HG03103 (cell line): ENCODE measurements around the gene MYO10.
"Not testable (repeated sequence)": the region's sequence is repeated elsewhere in the genome, so short reads cannot be mapped to it uniquely, and the experiment has no call there.

Source experiments
- ATAC-seq: cut with Tn5 transposase; IDR thresholded peaks from one replicate; pipeline ENCODE4 v1.9.1; 2021; ENCODE audit warnings: low read depth; ENCODE audit not compliant: unreplicated experiment

MYO10 gene

DNA sequence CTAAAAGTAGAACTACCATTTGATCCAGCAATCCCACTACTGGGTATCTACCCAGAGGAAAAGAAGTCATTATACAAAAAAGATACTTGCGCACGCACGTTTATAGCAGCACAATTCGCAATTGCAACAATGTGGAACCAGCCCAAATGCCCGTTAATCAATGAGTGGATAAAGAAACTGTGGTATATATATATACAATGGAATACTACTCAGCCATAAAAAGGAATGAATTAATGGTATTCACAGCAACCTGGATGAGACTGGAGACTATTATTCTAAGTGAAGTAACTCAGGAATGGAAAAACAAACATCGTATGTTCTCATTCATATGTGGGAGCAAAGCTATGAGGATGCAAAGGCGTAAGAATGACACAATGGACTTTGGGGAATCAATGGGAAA lies 104.8 kb downstream of the MYO10 start:
- ATAC-seq = not testable (repeated sequence)

DNA sequence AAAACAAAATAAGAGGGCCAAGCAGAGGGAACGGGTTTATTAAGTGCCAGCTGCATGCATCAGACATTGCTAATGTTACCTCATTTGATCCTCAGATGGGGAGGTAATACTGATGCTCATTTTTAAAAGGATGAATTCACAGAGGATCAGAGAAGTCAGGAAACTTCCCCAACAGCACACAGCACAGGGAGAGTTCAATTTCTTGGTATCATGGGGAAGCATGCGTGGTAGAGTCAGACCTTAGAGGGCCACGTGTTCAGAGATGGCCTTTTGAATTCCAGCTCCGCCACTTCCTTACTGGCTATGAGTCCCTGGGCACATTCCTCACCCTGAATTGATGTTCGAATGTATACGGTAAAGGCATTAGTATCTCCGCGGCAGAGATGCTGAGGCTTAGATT lies 108.3 kb downstream of the MYO10 start:
- no peak for ATAC-seq

DNA sequence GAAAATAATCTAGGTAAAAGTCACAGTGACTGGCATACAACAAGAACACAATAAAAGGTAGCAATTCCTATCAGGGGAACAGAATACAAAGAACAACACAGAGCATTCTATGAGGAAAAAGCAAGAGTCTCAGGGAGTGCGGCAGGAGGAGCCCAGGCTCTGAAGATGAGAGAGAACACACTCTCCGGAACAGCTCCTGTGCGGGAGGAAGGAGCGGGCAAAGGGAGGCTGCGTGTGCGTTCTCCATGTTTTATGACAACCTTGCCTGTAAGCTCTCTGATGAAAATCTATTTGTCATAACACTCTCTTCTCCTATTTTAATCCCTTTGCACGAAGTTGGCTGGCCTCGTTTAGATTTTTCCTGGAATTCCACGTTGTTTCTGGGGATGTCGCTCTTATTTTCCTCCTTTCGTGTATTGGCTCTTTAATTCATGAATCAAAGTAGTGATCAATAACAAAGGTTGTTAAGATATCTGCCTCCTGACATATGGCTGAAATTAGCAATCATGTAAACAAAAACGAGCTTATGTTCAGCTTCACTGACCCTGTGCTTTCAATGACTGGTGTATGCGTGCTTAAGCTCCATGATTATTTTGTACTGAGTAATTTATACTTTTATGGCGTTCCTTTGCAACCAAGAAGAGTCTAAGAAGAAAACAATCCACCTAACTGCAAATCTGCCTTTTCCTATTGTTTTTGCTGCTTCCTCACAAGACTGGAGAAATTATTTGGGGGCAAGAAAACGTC lies 109.5 kb downstream of the MYO10 start:
- ATAC-seq = no peak

GRCh38 chr5:16819522-16820167 lies 116.4 kb downstream of the MYO10 start:
- no peak for ATAC-seq

- no peak for ATAC-seq
These were observed 120.7 kb downstream of the MYO10 start for GRCh38 chr5:16815432-16815831.

DNA sequence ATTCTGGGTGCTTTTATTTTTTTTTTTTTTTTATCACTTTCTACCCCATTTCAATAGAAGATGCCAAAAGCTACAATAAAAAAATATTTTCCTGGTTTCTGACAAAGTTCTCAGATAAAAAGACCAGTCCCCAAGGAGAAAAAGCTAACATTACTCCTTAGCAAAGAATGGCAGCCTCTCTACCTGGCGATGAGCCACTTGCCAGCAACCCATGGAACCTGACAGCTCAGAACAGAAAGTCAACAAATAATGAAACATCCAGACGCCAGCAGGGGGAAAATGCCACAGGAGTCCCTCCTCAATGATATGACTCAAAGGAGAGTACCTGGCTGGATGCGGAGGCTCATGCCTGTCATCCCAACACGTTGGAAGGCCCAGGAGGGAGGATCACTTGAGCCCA lies 123.2 kb downstream of the MYO10 start:
- no peak for ATAC-seq

DNA sequence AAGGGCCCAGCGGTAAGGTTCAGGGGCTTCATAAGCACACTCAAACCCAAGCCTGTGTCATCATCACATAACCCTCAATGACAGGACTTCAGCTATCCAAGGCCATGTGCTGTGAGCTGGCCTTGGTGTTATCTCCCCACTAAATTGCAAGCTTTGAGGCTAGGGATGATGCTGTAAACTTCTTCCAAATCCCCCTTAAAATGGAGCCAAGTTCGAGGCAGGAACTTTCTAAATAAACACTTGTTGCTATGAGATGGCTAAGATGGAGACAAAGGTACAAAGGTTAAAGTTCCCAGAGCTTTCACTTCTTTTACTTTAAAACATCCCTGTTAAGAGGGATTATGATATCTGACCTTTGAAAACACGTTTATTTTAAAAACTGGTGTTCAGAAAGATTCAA lies 123.6 kb downstream of the MYO10 start:
- ATAC-seq = no peak

- no peak for ATAC-seq
These were observed 125.8 kb downstream of the MYO10 start for GRCh38 chr5:16810208-16810854.

- no peak for ATAC-seq
These were observed 126.5 kb downstream of the MYO10 start for GRCh38 chr5:16809395-16810207.

DNA sequence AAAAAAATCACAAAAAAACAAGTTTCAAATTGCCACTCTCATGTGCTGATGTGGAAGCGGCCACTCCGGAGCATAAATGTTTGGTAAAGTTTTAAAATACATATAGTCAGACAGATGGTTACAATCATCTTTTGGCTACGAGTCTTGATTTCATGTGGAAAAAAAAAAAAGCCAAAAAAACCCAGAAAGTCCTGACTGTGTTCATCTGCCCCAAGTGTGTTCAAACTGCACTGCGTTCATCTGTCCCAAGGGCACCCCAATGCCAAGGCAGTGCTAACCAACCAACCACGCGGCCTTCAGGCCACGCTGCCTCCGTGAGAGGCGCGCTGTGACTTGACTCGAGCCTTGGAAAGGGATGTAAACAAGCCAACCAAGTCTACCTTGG lies 127.1 kb downstream of the MYO10 start:
- ATAC-seq = no peak

DNA sequence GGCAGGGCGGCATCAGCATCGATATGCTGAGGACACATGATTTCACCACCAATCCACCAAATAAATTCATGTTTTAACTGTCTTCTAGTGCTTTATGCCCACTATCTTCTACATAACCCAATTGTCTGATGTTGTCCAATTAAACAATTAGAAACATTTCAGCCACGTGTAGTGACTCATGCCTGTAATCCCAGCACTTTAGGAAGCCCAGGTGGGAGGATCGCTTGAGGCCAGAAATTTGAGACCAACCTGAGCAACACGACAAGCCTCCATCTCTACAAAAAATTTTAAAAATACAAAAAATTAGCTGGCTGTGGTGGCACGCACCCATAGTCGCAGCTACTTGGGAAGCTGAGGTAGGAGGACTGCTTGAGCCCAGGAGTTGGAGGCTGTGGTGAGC lies 128.1 kb downstream of the MYO10 start:
- no peak for ATAC-seq

DNA sequence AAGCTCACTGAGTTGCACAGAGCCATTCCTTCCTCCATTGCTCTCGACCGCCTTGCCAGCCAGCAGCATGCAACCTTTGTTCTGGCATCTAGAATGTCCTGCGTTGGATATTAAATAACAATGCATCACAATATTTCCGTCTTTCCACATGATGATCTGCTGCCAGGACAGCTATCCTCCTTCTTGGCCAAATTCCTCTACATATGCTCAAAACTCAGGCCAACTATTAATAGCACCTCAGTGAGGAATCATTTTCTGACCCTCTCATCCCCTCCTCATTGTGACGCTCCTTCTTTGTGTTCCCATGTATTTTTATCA lies 128.6 kb downstream of the MYO10 start:
- no peak for ATAC-seq

- no peak for ATAC-seq
These were observed 129.2 kb downstream of the MYO10 start for GRCh38 chr5:16806711-16807546.

DNA sequence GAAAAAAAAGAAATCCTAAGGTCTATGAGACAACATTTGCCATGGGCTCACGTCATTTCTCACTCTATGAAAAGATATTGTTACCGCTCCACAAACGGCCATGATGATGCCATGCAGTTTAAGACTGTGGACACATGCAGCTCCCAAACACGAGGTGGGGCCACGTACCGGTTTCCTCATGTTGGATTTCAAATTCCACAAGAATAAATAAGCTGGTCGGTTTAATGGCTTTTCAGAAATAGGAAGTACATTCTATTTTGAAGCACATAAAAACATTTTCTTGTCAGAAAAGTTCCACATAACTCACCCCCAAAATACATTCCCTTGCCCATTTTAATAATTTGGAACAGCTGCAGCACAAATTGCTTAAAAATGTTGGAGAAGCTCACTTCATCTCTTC lies 130.6 kb downstream of the MYO10 start:
- ATAC-seq = no peak

DNA sequence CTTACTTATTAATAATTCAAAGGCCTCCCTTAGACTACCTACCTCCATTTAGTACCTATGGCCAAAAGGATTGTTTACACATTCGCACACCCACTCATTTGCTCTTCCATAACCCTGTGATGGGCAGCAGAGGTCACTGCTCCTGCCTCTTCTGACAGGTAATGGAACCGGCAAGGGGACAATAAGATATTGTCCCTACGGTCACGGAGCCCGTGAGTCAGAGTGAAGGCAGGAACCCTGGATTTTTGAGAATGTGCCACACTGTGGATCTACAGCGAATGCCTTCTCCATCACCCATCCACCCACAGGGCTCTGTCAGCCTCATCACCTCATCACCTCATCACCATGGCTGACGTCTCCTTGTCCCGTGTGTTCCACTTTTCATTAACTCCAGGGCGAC lies 132.3 kb downstream of the MYO10 start:
- no peak for ATAC-seq

DNA sequence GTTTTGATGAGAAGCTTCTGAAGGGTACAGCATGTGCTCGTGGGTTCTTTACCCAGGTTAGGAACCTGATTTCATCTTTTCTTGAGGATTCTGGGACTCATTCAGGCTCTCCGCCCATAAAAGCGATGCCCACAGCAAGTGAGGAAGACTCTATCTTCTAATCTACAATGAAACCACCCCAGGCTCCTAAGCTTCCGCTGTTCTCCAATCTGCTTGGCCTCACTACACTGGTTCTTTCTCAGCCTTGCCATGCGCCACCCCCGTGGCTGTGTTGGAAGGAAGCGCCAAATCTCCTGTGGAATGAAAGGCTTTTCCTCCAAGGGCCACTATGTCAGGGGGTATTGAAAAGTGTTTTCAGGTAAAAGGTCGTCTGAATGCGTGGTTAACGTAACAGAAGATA lies 135.6 kb downstream of the MYO10 start:
- no peak for ATAC-seq

GRCh38 chr5:16799796-16800195 lies 136.3 kb downstream of the MYO10 start:
- ATAC-seq = no peak

GRCh38 chr5:16797951-16798350 lies 138.1 kb downstream of the MYO10 start:
- ATAC-seq = no peak

GRCh38 chr5:16794269-16794913 lies 141.7 kb downstream of the MYO10 start:
- ATAC-seq = no peak
